NCI-H187 (cell line): ENCODE measurements around the gene ZDHHC19.
"Not testable (repeated sequence)": the region's sequence is repeated elsewhere in the genome, so short reads cannot be mapped to it uniquely, and the experiment has no call there.

Experiments
- DNase-seq, 2 experiments: peaks; one replicate each; lab custom pipeline; 2025; lab: John Stamatoyannopoulos, UW

Gene ZDHHC19

DNA sequence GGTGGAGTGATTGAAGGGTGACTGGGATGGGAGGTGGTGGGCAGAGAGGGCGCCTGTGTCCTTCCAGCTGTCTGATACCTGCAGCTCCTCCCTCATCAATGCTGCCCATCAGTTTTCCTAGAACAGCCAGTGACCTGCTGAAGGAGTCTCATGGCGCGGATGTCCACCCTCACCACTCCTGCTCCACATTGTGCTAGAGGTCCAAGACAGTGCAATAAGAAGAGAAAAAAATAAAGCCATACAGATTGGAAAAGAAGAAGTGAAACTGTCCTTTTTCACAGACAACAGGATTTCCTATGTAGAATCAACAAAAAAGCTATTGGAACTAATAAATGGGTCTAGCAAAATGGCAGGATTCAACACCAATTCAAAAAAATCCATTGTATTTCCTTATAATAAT is 7.4 kb downstream of the ZDHHC19 start:
- no peak for DNase-seq

DNA sequence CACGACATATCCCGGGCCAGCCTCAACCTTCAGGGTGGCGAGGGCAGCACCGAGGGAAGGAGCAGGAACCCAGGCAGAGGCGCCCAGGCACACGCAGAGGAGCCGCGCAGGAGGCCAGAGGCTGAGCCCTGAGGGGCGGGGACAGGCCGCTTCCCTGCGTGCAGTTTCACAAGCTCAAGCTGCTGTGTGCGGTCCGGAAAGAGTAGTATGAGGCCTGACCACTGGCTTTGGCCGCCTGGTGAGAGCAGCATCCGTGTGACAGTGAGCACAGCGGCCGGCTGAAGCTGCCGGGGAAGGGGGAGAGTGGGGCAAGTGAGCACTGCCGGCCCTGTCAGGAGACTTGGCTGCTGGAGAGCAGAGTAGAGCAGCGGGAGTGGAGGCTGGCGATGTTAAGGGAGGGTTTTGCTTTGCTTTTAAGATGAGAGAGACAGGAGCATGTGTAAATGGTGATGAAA is 8.7 kb downstream of the ZDHHC19 start:
- no peak for DNase-seq

DNA sequence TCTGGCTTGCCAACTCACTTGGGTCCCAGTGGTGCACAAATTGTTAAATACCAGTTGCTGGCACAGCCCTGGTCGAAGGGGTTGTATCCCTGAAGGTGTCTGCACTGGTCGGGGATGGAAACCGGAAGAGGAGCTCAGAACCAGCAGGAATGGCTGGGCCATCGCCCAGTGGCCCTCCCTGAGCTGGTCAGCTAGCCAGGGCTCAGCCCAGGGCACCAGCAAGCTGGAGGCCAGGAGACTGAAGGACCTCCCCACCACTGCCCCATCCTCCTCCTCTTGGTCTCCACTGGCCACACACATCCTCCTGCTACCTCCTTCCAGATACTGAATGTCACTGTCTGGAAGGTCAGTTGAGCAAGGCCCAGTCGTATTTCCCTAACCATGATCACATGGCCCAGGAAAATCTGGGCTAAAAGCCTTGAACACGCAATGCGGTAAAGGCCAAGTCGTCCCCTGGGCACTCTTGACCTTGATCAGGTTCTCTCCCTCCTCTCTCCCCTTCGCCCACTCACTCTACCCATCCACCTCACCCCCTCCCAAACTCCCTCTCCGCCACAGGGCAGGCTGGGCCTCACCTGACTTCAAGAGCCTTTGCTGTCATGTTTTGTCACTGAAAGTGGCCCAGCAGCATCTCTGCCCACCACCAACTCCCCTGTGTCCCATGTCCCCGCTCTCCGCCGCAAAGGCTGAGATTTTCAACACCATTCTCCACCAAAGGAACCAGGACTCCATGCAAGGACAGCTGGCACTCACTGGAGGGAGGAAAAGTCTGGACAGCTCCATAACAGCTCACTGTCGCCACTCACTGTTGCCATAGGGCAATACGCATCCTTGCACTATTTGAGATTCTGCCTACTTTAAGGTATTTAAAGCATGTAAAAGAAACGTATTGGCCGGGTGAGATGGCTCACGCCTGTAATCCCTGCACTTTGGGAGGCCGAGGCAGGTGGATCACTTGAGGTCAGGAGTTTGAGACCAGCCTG is 12.1 kb downstream of the ZDHHC19 start:
- no peak for DNase-seq

DNA sequence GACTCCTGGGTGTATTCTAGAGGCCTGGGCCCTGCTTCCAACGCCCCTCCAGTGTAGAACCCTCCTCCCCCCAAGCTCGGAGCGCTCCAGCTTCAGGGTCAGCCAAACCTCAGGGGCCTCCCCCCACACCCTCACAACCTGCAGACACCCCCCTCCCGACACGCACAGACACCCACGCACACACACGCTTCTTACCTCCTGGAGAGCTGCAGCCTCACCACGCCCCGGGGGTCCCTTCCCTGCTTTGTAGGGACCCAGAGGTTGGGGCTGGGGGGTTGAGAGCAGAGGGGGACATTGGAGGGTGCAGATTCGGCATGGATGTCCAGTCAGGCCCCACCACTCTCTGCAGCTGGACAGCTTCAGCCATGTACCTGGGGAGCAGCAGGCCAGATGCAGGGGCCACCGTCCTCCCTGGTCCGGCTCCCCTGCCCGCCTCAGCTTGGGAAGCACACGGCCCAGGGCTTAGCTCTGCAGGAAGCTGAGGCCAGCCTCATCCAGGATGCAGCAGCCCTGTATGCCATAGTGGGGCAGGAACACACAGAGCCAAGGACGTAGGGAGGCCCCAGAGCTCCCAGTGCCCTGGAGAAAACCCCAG is 13.0 kb downstream of the ZDHHC19 start:
- DNase-seq: no peak

DNA sequence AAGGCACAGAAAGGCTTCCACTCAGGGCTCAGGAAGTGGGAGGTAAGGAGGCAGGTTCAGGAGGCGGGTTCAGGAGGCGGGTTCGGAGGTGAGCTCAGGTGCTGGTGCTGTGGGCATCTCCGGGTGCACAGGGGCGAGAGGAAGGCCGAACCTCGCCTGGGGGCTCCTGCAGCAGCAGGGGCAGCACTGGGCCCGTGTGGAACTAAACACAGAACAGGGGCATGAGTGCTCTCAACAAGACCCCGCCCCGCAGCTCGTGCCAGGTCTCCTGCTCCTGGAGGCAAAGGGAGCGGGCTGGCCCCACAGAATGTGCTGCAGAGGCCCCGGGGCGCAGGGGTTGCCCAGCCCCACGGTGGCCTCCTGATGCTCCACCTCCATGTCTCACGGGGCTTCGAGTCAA is 13.7 kb downstream of the ZDHHC19 start:
- DNase-seq: no peak

DNA sequence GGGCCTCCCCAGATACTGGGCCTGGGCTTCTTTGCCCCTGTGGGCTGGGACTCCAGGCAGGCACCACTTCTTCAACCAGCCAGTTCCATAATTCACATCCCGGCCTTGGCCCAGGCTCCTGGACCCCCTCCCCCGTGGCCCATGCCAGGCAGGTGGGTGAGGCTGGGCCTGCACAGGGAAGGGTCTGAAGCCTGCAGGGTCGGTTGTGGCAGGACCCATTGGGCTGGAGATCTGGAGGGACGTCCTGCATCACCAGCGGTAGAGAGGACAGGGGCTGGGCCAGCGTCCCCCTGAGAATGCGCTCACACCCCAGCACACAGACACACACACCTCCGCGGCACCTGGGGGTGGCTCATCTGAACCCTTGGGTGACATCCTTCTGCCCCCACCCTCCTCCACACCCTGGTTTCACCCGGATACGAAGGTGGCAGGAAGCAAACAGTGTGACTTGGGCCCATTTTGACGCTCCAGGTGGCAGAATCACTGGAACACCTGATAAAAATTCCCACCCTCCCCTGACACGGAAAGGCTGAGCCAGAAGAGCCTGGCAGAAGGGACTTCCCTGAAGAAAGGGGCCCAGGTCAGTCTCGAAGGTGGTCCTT is 15.4 kb downstream of the ZDHHC19 start:
- DNase-seq: no peak

DNA sequence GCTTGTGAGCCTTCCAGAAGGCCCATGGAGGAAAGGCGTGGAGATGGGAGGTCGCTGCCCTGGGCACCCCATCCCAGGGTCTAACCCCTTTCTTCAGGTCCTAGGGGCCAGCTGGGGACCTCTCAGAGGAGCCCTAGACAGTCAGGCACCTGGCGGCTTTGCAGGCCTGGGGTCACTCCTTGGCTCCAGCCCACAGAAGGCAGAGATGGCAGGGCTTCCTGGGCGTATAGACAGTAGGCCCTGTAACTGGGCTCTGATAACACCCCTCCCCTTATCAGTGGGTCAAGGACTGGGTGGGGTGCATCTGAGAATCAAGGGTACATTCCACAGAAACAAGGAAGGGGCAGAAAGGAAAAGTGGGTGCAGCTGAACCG is 16.7 kb downstream of the ZDHHC19 start:
- no peak for DNase-seq

DNA sequence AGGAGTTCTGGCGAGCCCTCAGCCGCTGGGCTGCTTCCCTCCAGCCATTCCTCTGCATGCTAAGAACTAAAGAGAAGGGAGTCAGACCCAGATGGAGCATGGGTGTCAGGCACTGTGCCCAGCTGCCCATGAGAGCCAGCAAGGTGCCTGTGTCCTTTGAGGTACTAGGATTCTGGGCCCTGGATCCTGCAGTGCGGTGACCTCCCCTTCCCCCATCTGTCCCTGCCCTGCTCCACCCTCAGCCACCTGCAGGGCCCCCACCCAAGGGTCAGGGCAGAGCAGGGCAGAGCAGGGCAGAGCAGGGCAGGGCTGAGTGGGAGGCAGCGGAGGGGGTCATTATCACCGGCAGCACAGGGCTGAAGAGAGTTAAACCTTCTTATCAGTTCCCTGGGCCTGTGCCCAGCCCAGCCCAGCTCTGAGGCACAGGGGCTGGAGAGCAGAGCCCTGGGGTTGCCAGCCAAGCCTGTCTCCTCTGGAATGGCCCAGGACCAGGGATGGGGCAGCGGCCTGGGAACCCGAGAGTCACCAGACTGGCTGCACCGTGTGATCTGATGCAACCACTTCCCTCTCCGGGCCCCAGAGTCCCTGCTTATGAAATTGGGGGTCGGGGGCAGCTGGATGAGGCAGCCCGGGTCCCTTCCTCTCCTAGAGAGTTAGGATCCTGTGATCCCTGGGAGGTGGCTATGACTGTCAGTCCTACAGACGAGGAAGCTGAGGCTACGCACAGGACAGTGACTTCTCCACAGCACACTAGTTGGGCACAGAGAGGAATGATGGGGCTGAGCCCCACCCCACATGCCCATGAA is 17.3 kb downstream of the ZDHHC19 start:
- DNase-seq: no peak

DNA sequence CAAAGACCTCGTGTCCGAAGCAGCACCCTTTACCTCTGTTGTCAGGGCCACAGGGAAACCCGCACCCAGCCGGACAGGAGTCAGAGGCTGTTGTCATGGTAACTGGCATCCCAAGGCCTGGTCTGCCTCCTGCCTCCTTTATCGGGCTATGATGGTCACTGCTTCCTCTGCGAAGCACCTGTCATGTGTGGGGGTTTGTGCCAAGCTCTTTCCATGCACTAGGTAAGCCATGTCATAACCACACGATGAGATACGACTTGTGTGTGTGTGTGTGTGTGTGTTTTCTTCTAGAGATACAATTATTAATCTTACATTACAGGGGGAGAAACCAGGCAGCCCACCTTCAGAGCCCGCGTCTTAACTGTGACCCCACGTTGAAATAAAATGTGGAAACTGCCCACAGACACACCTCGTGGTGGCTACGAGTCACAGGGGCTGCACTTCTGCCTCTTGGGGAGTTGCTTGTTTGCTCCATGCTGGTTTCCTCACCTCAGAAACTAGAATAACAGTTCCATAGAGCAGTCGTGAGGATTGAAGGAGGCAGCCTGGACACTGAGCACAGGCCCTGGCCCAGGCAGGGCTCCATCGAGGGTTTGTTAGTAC is 18.0 kb downstream of the ZDHHC19 start:
- DNase-seq: no peak

DNA sequence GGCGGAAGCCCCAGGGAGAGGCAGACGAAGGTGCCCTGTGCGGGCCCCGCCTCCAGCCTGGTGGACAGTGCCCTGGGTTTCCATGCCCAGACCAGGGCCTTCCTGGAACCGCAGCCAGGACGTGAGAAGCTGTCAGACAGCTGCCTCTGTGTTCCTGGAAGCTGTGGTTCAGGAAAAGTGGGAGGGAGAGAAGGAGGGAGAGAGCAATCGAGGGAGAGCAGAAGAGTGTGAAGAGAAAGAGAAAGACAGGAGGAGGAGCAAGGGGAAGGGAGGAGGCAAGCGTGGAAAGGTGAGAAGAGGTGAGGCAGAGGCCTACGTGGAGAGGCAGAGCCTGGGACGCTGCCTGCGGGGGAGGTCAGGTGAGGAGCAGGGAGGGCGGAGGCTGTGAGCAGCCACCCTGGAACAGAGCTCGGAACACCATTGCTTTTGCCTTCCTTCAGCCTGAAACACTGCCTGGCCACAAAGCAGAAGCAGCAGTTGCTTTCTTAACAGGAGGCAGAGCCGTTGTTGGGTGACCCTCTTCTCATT is 18.6 kb downstream of the ZDHHC19 start:
- DNase-seq: no peak

DNA sequence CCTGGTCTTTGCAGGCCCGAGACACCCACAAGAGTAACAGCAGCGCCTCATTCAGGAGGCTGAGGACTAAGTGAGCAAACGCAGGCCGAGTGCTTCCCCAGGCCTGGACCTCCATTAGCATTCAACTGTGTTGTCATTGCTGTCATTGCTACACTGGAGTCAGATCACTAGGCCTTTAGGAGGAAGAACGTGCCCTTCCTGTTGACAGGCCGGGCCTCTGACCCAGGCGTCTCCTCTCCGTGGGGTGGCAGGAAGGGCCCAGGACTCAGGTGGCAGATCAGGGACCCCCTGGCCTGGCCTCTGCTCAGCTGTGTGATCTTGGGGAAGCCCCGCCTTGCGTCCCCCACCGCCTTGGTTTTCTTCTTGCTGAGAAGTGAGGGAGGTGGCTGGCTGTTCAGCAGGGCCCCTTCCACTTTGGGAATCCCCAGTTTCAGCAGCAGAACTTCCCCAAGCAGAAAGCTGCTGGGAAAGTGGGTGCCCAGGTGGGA is 19.1 kb downstream of the ZDHHC19 start:
- no peak for DNase-seq

DNA sequence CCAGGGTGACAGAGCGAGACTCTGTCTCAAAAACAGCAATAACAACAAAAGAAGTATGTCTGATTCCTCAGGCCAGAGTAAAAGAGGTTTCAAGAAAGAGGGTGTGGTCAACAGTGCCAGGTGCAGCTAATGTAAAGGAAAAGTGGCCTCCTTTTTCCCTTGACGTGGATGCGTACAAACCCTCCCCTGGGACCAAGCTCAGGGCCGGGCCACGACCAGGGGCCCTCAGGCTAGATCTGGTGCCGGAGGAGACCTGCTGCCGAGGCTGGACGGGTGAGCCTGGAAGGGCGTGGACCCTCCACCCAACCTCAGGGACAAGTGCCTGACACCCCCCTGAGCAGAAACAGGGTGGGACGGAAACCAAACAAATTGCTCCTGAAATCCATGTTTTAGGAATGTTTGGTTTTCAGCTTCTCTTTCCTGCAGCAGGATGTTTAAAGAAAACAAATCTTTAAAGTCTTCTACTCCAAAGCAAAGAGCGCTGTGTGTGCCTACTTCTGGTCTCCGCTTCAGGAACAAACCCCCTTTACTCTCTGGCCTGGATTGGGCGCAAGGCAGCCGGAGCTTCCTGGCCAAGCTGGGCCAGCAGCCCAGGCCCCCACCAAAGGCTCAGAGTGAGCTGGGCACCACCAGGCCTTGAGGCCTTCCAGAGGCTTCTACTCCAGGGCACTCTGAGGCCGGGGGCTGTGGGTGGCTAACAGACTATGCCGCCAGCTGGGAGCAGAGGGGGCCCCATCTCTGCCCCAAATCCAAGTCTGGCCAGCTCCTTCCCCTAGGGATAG is 21.4 kb downstream of the ZDHHC19 start:
- no peak for DNase-seq

DNA sequence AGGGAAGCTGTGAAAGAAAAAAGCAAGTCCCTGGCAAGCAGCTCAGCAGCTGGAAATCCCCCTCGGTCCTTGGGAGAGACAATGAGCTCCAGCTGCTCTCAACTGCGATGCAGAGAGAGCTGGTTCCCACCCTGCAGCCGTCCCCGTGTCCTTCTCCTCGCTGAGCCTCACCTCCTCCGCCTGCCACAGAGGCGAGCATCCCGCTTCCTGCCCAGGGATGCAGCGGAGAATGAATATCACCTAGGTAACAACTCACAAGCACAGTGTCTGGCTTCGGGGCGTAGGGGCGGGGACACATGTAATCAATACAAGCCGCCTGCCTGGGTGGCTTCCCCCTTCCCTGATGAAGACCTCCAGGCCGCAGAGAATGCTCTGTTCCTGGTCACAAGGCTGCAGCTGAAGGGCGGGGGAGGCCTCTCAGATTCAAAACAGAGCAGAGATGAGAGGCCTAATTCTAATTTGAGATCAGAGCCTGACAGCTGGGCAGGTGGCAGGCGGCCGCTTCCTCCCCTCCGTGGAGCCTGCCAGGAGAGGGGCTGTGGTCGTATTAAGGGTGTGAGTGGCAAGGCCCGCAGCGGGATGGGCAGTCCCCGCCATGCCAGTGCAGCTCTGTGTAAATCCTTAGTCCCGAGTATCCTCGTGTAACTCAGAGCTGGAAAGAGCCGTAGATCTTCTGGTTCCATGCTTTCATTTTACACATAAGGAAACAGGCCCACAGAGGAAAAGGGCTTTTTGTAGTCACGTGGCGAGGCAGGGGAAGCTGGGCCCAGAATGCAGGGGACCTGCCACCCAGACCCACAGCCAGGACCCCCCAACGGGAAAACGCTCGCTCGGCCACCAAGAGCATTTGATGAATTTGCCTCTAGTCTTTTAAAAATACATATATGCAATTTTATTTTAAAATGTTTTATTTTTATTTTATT is 24.3 kb downstream of the ZDHHC19 start:
- DNase-seq: peak; percentile 56 to 61

DNA sequence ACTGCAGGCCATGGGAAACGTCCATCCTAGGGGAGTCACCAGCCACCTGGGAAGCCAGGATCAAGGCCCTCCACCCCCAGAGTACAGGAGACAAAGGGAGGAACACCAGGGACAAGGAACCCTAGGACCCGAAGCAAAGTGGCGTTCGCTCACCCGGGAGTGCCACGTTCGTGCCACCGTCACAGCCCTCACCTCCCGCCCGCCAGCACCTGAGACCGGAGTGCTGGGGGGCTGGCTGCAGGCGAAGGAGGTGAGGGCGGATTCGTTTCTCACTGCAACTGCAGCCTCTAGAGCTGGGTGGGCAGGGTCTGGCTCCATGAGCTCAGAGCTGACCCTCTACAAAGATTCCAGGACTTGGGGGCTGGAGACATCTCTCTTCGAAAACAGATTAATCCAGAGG is 26.3 kb downstream of the ZDHHC19 start:
- no peak for DNase-seq

DNA sequence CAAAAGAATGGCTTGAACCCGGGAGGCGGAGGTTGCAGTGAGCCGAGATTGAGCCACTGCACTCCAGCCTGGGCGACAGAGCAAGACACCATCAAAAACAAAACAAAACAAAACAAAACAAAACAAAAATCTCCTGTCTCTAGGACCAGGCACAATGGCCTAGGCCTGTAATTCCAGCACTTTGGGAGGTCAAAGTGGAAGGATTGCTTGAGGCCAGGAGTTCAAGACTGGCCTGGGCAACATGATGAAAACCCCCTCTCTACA is 27.1 kb downstream of the ZDHHC19 start:
- not testable (repeated sequence) for DNase-seq

DNA sequence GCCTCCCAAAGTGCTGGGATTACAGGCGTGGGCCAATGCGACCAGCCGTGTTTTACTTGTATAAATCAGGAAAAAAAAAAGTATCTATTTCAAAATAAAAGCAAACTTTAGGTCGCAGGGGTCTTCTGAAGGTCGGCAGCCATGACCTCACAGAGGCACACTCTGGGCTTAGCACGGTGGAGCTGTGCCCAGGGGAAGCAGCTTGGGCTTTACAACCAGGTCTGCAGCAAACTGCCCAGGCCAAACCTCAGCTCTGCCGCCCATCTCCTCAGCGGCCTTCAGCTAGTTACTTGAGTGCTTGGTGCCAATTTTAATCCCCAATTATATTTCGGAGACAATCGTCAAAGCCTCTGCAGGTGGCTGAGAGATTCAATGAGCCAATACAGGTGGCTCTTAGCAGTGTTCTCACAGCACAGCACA is 30.1 kb downstream of the ZDHHC19 start:
- no peak for DNase-seq

DNA sequence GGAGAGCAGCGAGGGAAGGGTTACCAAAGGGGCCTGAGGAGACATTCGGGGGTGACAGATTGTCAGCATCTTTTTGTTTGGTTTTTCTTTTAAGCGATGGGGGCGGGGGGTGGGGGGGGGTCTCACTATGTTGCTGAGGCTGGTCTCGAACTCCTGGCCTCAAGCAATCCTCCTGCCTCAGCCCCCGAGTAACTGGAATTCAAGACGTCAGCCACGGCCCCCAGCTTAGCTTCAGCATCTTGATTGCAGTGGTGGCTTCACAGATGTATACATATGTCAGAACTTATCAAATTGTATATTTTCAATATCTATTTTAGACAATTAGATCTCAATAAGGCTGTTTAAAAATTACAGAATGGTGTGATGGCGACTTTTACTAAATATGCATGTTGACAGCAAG is 30.9 kb downstream of the ZDHHC19 start:
- no peak for DNase-seq

DNA sequence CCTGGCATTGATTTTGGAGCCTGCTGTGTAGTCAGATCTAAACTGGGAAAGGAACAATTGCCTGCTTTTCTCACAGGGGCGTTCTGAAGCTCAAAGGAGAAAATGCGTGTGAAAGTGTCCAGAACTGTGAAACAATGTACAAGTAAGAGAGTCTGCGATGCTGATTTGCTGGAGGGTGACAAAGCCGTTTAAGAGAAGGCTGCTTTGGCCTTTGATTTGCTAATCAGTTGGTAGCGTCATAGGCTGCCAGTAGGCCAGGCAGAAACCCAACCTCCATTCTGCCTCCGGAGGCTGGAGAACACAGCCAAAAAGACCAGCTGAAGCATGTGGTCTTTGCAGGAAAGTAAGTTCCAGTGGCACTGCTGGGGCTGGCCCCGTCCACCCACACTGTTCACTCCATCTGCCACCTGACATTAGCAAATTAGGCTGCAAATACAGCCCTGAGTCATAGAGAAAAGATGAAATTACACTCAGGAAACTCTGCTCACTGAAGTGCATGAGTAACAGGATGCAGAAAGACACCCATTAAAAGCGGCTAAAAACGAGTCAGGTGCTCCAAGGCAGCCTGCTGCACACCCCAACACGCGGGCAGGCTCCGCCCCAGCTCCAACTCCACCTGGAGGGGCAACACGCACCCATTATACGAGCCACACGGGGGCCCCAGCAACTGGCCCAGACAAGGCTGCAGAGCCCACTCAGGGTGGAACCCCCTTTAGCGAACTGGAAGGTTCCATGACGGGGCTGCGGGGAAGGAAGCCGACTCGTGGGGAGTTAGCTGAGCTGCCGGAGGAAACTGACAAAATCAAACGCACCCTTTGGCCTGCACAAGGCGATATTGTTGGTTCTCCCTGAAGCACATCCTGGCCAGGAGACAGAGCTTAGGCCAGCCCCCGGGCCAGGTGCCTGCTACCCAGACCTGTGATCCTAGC is 31.6 kb downstream of the ZDHHC19 start:
- no peak for DNase-seq

DNA sequence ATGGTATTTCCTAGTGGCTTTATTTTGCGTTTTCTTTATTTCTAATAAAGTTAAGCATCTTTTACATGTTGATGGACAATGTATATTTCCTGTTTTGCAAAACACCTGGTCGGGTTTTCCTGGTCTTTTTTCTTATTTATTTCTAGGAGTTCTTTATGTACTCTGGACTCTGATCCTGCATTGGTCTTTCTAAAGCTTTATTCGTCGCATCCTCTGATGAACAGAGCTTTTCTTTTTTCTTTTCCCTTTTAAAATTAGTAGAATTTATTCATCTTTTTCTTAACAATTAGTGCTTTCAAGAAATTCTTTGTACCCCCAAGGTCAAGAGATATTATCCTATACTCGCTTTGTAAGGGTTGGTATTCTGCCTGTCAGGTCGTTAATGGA is 32.2 kb downstream of the ZDHHC19 start:
- DNase-seq: no peak
